DMS 273 treated with DMSO at 0.1 percent for 48 hours (cell line): ENCODE results near the gene TBC1D8.

ENCODE experiments used
- DNase-seq: peaks from one replicate; lab custom pipeline; 2025; lab: John Stamatoyannopoulos, UW

Gene TBC1D8

GRCh38 chr2:100976645-100977391 is 174.4 kb downstream of the TBC1D8 start:
- no peak for DNase-seq

GRCh38 chr2:100976061-100976460 is 175.1 kb downstream of the TBC1D8 start:
- DNase-seq, result no peak

- no peak for DNase-seq
These were observed 175.7 kb downstream of the TBC1D8 start for GRCh38 chr2:100975521-100975785.

GRCh38 chr2:100974712-100975520 is 176.3 kb downstream of the TBC1D8 start:
- DNase-seq, result no peak

- DNase-seq, result no peak
These were observed 178.7 kb downstream of the TBC1D8 start for GRCh38 chr2:100972452-100972851.

GRCh38 chr2:100971221-100971620 is 180.0 kb downstream of the TBC1D8 start:
- DNase-seq, result no peak

GRCh38 chr2:100969998-100970397 is 181.2 kb downstream of the TBC1D8 start:
- no peak for DNase-seq

- DNase-seq, result no peak
These were observed 182.7 kb downstream of the TBC1D8 start for GRCh38 chr2:100968146-100969145.

- no peak for DNase-seq
These were observed 183.5 kb downstream of the TBC1D8 start for GRCh38 chr2:100967716-100968115.

GRCh38 chr2:100965596-100965995 is 185.6 kb downstream of the TBC1D8 start:
- DNase-seq, result no peak

- no peak for DNase-seq
These were observed 186.5 kb downstream of the TBC1D8 start for GRCh38 chr2:100964681-100965169.

- DNase-seq, result no peak
These were observed 187.0 kb downstream of the TBC1D8 start for GRCh38 chr2:100964222-100964621.

- DNase-seq, result no peak
These were observed 188.2 kb downstream of the TBC1D8 start for GRCh38 chr2:100963026-100963375.

GRCh38 chr2:100962366-100963025 is 188.7 kb downstream of the TBC1D8 start:
- no peak for DNase-seq

GRCh38 chr2:100960688-100961087 is 190.5 kb downstream of the TBC1D8 start:
- no peak for DNase-seq

- no peak for DNase-seq
These were observed 191.8 kb downstream of the TBC1D8 start for GRCh38 chr2:100959225-100959880.

GRCh38 chr2:100957996-100958653 is 193.1 kb downstream of the TBC1D8 start:
- no peak for DNase-seq
